Measurements from ENCODE around the gene DGCR6L.
"Not testable (repeated sequence)": the region's sequence is repeated elsewhere in the genome, so short reads cannot be mapped to it uniquely, and the experiment has no call there.

Gene DGCR6L

DNA sequence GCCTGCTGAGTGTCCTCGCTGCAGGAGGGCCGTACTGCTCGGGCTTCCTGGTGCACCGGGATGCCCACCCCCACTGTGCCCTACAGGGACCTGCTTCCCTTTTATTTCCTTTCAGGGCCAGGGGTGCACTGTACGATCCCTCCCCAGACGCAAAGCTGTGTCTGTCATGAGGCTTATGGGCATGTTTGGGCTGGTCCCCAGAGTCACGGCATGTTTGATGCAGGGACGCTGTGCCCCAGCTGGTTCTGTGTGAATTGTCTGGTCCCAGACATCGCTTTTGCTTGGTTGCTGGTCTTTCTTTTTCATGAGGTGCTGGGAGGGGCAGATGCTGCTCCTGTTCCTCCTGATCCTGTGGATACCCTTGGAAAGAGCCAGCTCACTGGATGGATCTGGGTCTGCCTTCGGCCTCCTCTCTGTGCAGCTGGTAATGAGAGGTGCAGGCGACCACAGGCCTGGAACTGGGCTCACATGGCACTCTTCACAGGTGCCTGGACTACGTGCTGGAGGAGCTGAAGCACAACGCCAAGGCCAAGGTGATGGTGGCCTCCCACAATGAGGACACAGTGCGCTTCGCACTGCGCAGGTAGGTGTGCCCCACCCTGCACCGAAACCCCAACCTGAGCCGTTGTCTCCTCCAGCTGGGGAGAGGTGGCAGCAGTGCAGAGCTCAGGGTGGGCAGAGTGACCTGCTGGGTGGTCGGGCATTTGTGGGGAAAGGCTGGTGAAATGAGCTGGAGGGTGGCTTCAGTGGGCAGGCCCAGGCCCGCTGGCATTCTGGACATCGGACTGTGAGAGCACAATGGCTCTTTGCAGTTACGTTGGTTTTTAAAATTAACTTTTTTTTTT, 10.8 kb downstream of the DGCR6L start:
- not testable (repeated sequence) for DNase-seq (ENCODE audit: low read depth)

DNA sequence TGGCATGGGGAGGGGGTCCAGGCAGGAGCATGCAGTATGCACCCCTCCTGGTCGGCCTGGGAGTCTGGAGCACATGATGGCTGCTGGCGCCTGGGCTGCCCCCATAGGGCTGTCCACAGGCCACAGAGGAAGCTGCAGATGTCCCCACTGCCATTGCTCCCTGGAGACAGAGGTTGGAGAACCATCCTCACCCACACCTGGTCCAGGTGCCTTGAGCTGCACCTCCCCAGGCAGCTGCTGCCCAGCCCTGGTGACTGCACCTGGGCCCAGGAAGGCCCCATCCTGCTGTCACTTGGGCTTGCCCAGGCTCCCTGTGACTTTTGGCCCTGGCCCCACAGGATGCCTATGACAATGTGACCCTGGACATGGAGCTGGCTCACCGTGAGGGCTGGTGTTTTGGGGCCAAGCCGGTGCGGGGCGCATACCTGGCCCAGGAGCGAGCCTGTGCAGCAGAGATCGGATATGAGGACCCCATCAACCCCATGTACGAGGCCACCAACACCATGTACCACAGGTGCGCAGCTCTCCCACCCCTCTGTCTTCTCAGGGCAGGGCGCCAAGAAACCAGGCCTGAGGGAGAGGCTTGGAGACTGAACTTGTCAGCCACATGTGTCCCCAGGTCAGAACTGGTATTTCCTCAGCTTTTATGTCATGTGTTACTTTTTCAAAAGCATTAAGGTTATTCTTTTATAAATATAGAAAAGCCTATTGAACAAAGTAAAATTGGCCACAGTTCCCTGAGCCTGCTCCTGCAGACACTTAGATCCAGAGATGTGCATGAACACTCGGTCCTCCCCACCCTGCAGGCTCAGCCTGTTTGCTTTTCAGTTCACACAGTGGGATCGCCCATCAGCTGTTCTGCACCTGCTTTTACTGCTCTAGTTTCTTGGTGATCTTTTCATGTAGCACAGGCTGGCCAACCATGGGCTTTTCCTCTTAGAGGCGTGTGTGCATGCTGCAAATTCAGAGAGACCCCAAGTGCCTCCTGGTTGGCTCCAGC, 12.1 kb downstream of the DGCR6L start:
- DNase-seq (ENCODE audit: low read depth) = not testable (repeated sequence)

DNA sequence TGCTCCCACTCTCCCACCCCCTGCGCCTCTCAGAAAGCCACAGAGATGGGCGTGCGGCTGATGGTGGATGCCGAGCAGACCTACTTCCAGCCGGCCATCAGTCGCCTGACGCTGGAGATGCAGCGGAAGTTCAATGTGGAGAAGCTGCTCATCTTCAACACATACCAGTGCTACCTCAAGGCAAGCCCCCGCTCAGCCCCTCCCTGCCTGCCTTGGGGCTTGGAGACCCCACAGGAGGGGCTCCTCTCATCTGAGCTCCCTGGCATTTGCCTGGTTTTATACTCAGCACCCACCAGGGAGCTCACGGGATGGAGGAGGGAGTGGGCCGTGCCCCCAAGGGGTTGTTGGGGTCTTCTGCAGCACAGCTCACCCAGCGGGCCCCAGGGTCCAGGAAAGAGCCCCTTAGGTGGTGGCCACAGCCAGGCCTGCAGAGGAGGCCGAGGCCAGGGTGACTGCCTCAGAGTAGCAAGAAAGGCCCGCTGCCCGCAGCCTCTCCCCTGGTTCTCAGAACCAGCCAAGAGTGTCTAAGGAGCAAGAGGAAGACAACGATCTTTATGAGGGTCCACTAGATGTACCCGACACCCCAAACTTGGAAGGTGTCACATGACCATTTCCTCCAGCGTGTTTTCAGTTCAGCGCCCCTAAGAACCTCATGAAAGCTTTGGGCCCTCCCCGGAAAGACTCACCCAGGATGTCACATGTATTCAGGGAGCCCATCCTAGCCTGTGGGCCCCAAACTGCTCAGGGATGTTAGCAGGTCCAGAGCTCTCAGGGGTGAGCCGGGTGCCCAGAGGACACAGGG, 13.0 kb downstream of the DGCR6L start:
- not testable (repeated sequence) for DNase-seq (ENCODE audit: low read depth)

DNA sequence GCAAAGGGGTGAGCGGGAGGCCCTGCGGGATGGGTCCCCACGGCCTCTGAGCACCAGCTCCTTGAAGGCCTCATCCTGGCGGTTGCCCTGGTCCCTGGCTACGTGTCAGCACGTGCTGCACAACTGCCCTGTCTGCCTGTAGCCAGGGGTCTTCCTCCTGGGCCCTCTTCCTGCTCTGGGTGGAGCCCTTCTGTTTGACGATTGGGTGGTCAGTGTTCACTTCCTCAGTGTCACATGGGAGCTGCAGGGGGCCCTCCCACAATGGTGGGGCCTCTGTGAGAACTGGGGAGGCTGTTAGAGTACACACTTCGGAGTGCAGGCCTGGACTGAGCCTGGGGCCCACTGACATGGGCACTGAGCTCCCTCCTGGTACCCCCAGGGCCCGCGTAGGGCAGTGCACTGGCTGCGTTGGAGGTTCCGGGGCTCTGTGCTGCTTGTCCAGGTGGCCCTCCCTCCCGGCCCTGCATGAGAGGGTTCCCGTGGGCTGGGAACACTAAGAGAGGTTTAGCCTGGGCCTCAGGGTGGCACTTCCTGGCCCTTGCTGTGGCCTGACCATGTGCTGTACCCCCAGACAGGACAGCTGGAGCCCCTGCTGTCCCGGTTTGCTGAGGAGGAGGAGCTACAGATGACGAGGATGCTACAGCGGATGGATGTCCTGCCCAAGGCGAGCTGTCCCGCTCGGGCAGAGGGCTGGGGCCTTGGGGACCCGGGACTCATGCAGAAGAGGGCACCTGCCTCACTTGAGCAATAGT, 13.8 kb downstream of the DGCR6L start:
- DNase-seq (ENCODE audit: low read depth) = no peak

DNA sequence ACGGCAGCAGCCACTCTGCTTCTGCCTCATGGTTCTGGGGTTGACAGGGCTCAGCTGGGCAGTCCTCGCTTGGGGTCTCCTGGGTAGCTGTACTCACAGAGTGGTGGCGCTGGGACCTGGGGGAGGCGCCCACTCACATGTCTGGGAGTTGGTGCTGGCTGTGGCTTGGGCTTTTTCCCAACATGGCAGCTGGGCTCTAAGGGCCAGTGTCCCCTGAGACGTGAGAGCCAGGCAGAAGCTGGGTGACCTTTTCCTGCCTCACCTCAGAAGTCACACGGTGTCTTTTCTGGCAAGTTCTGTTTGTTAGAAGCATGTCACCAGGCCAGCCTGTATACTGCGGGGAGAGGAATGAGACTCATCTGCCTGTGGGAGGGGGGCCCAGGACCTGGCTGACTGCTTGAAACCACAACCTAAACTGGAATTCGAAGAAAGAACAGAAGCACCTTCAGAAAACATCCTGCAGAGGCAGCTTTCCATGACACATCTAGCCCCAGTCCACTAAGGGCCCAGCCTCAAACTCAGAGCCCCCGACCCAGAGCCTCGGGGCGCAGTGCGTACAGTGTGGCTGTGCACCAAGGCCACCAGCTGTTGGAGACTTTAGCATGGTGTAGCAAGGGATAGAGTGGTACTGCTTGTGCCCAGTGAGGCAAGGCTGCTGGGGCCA, 14.5 kb downstream of the DGCR6L start:
- not testable (repeated sequence) for DNase-seq (ENCODE audit: low read depth)

DNA sequence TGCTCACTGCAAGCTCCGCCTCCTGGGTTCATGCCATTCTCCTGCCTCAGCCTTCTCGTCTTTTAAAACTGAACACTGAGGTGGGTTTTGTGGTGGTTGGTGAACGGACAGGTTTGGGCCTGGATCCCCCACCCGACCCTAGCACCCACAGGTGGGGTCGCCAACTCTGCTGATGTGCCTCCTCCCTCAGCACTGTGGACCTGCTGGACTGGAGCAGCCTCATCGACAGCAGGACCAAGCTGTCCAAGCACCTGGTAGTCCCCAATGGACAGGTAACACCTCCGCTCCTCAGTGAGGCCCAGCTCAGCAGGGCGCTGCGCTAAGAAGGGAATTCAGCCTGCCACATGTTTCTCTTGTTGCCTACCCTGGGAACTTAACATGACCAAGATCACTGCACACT, 15.2 kb downstream of the DGCR6L start:
- DNase-seq (ENCODE audit: low read depth) = no peak

DNA sequence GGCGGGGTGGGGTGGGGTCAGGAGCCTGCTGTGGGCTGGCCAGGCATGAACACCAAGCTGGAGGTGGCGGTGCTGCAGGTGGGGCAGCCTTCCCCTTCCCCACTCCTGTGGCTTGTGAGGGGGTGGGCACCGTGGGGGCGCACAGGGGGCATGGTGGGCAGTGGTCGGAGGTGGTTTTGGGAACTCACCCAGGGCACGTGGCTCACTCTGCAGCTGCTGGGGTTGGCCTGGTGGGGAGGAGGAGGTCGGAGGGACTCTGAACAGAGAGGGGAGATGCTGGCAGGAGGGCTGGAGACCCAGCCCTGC, 16.7 kb downstream of the DGCR6L start:
- DNase-seq (ENCODE audit: low read depth) = not testable (repeated sequence)

DNA sequence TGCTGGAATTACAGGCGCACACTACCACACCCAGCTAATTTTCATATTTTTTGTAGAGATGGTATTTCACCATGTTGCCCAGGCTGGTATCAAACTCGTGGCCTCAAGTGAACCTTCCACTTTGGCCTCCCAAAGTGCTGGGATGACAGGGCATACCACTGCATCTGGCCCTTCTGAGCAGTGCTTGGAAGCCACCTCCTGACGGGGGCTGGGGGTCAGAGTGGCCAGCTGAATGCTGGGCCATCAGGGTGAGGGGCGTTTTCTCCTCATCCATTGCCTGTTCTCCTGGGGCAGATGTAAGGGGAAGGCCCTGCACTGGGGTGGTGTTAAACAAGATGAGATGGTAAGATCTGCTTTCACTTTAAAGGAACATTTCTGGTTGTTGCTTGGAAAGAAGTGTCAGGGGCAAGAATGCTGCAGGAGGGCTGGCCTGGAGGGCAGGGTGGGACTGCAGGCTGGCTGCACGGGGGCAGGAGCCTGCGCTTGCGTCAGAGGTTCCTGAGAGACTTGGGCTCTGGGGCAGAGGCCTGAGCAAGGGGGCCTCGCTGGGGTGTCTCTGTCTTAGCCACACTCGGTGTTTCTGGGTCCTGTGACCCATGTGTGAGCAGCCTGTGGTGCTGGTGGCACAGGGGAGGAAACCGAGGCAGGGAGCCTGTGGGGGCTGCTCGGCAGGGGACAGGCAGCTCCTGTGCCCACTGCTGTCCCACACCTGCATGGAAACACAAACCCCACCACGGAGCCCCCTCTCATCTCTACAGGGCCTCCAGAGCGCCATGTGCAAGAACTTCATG, 17.2 kb downstream of the DGCR6L start:
- no peak for DNase-seq (ENCODE audit: low read depth)

DNA sequence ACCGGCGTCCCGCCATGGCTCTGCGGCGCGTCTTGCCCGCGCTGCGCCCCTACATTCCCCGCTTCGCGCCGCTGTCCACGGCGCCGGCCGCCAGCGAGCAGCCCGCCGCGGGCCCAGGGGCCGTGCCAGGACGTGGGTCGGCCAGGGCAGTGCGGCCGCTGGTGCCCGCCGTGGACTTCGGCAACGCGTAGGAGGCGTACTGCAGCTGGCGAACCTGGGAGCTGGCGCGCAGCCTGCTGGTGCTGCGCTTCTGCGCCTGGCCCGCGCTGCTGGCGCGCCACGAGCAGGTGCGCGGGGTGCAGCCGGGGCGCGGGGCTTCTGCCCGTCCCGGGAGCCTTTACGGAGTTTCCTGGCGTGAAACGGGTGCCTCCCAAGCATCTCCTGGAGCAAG, 20.1 kb downstream of the DGCR6L start:
- no peak for DNase-seq (ENCODE audit: low read depth)

DNA sequence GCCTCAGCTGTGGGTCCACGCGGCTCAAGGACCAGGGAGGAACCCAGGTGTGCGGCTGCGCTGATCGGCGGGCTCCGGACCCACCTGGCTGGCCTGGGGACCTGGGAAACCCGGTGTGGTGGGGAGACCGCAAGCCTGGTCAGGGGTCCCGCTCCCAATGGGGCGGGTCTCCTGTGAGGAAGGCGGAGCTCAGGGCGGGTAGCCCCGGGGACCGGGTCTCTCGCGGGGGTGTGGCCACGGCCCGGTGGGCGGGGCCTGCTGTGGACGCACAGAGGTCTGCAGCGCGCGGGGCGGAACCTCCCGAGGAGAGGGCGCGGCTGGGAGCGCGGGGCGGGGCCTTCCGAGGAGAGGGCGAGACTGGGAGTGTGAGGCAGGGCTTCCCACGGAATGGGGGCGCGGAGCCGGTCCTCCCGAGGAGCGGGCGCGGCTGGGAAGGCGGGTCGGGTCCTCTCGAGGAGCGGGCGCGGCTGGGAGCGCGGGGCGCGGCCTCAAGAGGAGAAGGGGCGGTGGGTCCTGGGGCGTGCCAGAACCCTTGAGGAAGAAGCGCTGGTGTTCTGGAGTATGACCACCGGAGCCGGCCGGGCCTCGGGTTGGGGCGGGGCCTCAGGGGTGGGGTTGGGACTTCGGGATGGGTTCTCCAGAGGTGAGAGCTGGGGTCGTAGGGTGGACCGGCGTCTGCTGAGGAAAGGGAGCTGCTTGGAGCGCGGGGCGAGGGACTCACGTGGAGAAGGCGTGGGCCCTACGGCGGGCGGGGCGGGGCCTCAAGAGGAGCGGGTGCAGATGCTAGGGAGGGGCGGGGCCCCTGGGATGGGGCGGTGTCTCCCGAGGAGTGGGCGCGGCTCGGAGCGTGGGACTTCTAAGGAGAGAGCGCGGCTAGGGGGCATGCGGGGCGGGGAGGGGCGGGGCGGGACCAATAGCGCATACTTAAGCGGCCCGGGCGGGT, 20.8 kb downstream of the DGCR6L start:
- peak; percentile 75 for DNase-seq (ENCODE audit: low read depth)

DNA sequence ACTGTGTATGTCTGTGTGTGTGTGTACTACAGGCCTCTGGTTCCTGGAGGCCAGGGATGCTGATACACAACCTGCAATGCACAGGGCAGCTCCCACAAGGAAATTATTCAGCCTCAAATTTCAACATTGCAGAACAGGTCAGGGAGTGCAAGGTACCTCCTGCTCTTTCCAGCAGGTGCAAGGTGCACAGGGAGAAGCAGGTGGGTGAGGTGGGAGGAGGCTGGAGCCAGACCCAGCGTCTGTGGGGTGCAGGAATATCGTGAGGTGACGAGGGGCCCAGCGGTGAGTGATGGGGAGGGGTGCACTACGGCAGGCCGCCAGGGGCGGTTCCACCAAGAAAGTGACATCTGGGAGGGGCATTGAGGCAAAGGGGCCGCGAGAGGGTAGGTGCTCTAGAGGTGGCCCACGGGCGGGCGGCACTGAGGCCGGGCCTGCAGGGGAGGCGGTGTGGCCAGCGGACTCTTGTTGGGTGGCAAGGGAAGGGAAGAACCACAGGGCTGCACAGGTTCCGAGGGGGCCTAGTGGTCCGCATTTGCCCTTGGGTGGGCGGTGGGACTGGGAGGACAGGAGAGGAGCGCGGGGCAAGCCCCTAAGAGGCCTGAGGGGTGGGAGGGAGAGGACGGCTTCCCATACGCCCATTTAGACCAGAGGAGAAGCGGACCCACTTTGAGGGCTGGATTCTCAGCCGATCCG, 21.6 kb downstream of the DGCR6L start:
- DNase-seq (ENCODE audit: low read depth) = no peak

DNA sequence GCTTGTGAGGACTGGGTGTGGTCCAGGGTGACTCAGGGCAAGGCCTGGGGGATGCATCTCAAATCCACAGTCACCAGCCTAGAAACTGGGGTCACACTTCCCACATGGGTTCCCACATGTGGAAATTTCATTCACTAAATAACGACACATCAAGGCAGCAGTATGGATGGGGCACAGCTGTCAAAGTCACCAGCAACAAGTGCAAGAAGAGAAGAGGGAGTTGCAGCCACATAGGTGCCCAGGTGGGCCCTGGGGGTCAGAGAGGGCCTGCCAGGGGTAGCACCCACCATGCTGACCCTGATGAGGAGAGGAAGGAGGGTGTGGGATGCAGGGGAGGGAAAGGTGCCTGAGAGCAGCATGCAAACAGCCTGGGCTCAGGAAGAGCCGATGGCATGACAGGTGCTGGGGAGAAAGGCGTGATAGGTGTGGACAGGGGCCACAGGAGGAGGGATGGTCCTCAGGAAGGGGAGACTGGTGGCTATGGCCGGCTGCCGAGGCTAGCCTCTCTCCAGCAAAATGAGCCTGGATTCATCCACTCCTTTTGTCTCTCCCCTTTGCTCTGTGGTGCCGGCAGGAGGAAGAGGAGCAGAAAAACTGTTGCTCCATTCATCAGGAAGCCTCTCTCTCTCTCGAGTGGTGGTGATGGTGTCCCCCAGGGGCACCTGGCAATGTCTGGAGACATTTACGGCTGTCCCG, 22.3 kb downstream of the DGCR6L start:
- no peak for DNase-seq (ENCODE audit: low read depth)

DNA sequence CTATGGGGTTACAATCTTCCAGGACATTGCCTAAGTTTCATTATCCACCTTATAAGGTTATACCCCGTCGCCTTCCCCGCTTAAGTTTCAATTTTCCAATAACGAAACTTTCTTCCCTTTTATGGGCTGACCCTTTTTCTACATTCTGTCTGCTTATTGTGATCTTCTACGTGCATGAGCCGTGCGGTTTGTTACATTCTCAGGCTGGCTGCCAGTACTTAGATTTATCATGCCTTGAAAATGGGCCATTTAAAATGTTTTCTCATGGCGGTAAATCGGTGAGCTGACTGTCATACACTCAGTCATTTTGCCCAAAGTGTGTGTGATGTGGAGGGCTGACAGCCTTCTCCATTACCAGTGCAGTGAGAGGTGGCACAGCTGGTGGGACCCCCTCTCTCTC, 23.3 kb downstream of the DGCR6L start:
- no peak for DNase-seq (ENCODE audit: low read depth)

DNA sequence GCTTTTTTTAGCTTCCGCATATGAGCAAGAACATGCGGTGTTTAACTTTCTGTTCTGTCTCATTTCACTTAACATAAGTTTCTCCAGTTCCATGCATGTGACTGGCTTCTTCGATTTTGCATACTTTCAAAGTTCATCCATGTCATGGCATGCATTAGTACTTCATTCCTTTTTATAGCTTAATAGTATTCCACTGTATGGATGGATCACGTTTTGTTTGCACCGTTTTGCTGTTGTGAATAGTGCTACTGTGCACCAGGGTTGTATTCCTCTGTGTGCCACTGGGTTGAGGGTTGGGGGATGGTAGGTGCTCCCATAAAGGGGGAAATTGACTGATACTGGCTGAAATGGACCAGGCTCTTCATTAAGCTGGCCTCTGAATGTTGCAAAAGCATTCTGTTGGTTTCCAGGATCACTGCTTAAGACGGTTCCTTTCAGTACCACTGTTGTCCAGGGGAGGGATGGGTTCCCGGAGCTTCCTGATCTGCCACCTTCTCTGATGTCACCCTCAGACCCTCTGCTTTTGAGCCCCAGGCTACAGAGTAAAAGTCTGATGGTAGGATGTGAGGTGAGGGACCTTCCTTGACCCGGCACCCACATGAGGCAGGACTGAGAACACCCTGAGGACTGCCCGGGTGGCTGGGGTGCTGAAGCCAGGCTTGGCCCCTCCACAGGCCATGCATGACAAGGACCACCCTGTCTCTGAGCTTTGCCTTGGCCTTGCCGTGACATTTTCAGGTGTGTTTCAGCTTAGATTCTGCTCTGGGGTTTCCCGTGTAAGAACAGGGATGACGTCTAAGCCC, 24.4 kb downstream of the DGCR6L start:
- no peak for DNase-seq (ENCODE audit: low read depth)

DNA sequence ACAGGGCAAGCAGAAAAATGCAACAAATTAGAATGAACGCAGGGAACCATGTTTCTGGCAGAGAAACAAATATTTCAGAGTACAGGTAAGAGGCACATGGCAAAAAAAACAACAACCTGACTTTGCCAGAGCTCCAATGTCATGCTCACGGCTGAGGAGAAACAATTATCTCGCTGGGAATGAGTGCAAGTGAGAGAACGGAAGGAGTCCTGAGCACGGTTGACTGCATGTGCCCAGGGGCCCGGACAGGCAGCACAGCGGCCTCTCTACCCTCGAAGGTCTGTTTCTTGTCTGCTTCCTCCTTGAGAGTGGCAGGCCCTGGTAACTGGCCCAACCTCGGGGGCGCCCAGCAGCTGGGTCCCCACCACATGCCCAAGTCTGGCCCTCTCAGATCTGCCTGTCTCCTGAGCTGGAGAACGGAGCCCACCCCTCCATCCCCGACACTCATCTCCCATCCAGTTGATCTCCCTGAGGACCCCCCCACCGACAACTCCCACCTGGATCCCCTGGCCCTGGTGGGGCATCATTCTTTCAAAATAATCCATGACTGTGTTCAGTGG, 27.1 kb downstream of the DGCR6L start:
- DNase-seq (ENCODE audit: low read depth) = no peak

DNA sequence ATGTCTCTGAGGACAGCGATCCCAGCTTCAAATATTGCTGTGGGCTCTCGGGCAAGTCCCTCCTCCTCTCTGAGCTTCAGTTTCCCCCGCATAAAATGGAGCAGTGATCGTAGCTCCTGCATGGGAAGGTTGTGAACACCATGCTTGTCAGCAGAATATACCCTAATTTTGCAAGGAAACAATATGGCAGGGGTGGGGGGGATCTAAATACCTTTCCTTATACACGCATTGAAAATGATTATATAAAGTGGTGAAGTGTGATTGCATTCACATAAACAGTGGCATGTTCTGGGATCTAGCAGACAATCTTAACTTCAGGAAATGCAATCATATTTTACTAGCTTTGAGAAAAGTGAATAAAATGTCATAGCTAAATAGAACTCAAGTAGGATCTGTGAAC, 27.8 kb downstream of the DGCR6L start:
- no peak for DNase-seq (ENCODE audit: low read depth)
